ENCODE data around the gene DLL3.

The DLL3 gene

GRCh38 chr19:39483141-39483540 is 15.6 kb upstream of the DLL3 start:
- DNase-seq: no peak

GRCh38 chr19:39489756-39490155 is 9.0 kb upstream of the DLL3 start:
- no peak for DNase-seq

GRCh38 chr19:39492225-39492624 is 6.5 kb upstream of the DLL3 start:
- DNase-seq: no peak

- no peak for DNase-seq
Observed at GRCh38 chr19:39492788-39493187, 6.0 kb upstream of the DLL3 start.

GRCh38 chr19:39494661-39495060 is 4.1 kb upstream of the DLL3 start:
- DNase-seq: no peak

- DNase-seq: no peak
Observed at GRCh38 chr19:39496063-39496462, 2.7 kb upstream of the DLL3 start.

GRCh38 chr19:39497701-39497995 is 1.1 kb upstream of the DLL3 start:
- no peak for DNase-seq

- no peak for DNase-seq
Observed at GRCh38 chr19:39497996-39498797, 550 bp upstream of the DLL3 start.

GRCh38 chr19:39499932-39500331 is 1.2 kb downstream of the DLL3 start:
- no peak for DNase-seq

GRCh38 chr19:39500543-39500942 is 1.8 kb downstream of the DLL3 start:
- no peak for DNase-seq

- no peak for DNase-seq
Observed at GRCh38 chr19:39501340-39501739, 2.6 kb downstream of the DLL3 start.

GRCh38 chr19:39502640-39503417 is 4.1 kb downstream of the DLL3 start:
- DNase-seq: peak; percentile 70

- no peak for DNase-seq
Observed at GRCh38 chr19:39506598-39506943, 7.8 kb downstream of the DLL3 start.

- peak; percentile 71 for DNase-seq
Observed at GRCh38 chr19:39506944-39507714, 8.4 kb downstream of the DLL3 start.

GRCh38 chr19:39507715-39508364 is 9.1 kb downstream of the DLL3 start:
- no peak for DNase-seq

- DNase-seq: no peak
Observed at GRCh38 chr19:39508629-39509028, 9.9 kb downstream of the DLL3 start.

GRCh38 chr19:39509233-39509632 is 10.5 kb downstream of the DLL3 start:
- DNase-seq: no peak

- no peak for DNase-seq
Observed at GRCh38 chr19:39512988-39513387, 14.2 kb downstream of the DLL3 start.

GRCh38 chr19:39514840-39515550 is 16.2 kb downstream of the DLL3 start, which contains the start of gene SELENOV:
Gene SELENOV, plus strand, starts transcription at chr19:39515139. Its CDS starts 74 bp downstream, at chr19:39515213.
- DNase-seq: peak; percentile 60

GRCh38 chr19:39515551-39516191 is 16.9 kb downstream of the DLL3 start:
- no peak for DNase-seq

GRCh38 chr19:39516270-39516669 is 17.5 kb downstream of the DLL3 start:
- no peak for DNase-seq

GRCh38 chr19:39517432-39517831 is 18.7 kb downstream of the DLL3 start:
- DNase-seq: no peak
